Measurements from ENCODE around the gene CENATAC. TPM values are rescaled to one million over a fixed set of nuclear protein-coding genes. Genes with fewer than 3 reads are reported as not detected.
"Not testable (repeated sequence)": the region's sequence is repeated elsewhere in the genome, so short reads cannot be mapped to it uniquely, and the experiment has no call there.

CENATAC gene
- total RNA-seq (15.2 and 21.5 TPM in 2 replicates), polyA plus RNA-seq (10.1 and 11.0 TPM in 2 replicates), polyA minus RNA-seq (ENCODE audit: low replicate concordance) (0.56 and 4.7 TPM in 2 replicates)
- polyA plus RNA-seq (2012), result 6.5 and 6.6 TPM in 2 replicates

DNA sequence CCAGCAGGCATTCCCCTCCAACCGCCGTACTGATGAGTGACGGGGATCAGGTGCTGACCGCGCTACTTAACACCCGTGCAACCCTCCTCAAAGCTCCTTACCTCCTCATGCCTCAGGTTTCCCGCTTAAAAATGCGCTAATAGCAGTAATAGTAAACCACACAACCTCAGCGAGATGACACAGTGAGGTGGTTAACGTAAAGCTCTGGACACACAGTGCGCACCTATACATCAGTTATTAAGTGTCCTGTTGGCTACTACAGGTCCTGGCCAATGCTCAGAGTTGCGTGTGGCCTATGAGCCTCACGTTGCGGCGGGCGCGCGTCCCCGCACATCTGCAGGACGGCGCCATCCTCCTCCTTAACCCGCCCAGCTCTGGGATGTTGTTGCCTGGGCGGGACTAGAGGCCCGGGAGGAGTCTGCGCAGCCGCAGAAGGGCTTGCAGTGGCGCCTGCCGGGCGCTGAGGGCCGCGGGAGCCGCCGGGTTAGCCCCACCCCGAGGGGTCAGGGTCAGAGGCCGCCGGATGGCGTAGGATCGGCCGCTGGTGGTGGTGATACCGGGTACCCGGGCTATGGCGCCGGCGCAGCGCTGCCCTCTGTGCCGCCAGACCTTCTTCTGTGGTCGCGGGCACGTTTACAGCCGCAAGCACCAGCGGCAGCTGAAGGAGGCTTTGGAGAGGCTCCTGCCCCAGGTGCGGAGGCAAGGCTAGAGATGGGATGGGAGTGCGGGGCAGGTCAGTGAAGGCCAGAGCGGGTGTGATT, at the start of gene CENATAC:
CENATAC (plus strand) TSS at position 512 of the 761 bp plus-strand sequence; CDS start at position 572, 60 bp downstream.
- Histone ChIP-seq H3K79me2 (ENCODE audit: control insufficient read depth, insufficient read depth, low read length) (peaks cover 15% of the 10 kb centered on the region), H2AFZ (ENCODE audit: low read length) (peak within 1 kb of the TSS; percentile 99), H3K9me3 (ENCODE audit: control insufficient read depth, insufficient read depth, low read depth, low read length) (no peaks in the 10 kb centered on the region), H3K27ac (ENCODE audit: insufficient read depth, low read length) (peak within 1 kb of the TSS; percentile 87), H3K27me3 (ENCODE audit: control insufficient read depth, insufficient read depth, low read length) (no peaks in the 10 kb centered on the region), H3K4me2 (ENCODE audit: extremely low read depth, insufficient read depth, low read length) (peak within 1 kb of the TSS; percentile 95), H3K4me1 (ENCODE audit: control insufficient read depth, extremely low read depth, insufficient read depth, low read length) (no peaks in the 10 kb centered on the region), H3K9ac (ENCODE audit: insufficient read depth, low read length) (peak within 1 kb of the TSS; percentile 88), H3K36me3 (ENCODE audit: control insufficient read depth, insufficient read depth, low read length) (no peaks in the 10 kb centered on the region), H4K20me1 (ENCODE audit: control insufficient read depth, extremely low read depth, insufficient read depth, low read length) (no peaks in the 10 kb centered on the region), H3K4me3 (replicated peaks in 1 of 4; ENCODE audit: control extremely low read depth in 1 of 4, insufficient read depth in 1 of 4, low read depth in 3 of 4, low read length in 4 of 4) (peak within 1 kb of the TSS; percentile 73 to 97 (median 87))
- peak; percentile 74 to 89 for DNase-seq (ENCODE audit: low read depth in 2 of 2)
- TF ChIP-seq, protein P1, sequence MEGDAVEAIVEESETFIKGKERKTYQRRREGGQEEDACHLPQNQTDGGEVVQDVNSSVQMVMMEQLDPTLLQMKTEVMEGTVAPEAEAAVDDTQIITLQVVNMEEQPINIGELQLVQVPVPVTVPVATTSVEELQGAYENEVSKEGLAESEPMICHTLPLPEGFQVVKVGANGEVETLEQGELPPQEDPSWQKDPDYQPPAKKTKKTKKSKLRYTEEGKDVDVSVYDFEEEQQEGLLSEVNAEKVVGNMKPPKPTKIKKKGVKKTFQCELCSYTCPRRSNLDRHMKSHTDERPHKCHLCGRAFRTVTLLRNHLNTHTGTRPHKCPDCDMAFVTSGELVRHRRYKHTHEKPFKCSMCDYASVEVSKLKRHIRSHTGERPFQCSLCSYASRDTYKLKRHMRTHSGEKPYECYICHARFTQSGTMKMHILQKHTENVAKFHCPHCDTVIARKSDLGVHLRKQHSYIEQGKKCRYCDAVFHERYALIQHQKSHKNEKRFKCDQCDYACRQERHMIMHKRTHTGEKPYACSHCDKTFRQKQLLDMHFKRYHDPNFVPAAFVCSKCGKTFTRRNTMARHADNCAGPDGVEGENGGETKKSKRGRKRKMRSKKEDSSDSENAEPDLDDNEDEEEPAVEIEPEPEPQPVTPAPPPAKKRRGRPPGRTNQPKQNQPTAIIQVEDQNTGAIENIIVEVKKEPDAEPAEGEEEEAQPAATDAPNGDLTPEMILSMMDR (conservative IDR thresholded peaks at IDR 0.05 in 1 of 2, IDR thresholded peaks at IDR 0.05 in 1 of 2; ENCODE audit: low read depth in 1 of 2, low read length in 2 of 2), result no peak
- no peak for TF ChIP-seq EZH2 (IDR thresholded peaks at IDR 0.05; ENCODE audit: low read length, missing control alignments)

DNA sequence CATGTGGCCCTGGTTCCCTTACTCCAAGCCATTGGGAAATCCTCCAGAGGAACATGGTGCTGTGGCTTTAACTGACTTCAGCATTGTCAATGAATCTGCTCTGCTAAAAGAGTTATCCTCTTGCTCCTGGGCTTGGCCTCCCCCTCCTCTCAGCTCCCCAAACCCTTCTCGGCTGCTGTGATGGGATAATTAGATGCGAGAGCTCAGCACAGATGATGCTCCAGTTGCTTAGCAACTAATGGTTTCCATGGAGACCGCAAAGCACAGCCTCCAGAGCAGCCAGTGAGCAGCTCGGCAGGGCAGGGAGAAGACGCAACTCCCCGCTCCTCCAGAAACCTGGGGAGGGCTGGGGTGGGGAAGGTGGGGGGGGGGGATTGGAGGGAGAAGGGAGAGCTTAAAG, 44.7 kb upstream of the CENATAC start:
- no peaks in the 10 kb centered on the region for H3K9me3 ChIP-seq (ENCODE audit: control insufficient read depth, insufficient read depth, low read depth, low read length)
- no peaks in the 10 kb centered on the region for H3K36me3 ChIP-seq (ENCODE audit: control insufficient read depth, insufficient read depth, low read length)
- no peaks in the 10 kb centered on the region for H4K20me1 ChIP-seq (ENCODE audit: control insufficient read depth, extremely low read depth, insufficient read depth, low read length)
- peaks cover 16% of the 10 kb centered on the region for H3K27me3 ChIP-seq (ENCODE audit: control insufficient read depth, insufficient read depth, low read length)
- no peak overlapping the region for H3K4me3 ChIP-seq (replicated peaks in 1 of 4; ENCODE audit: control extremely low read depth in 1 of 4, insufficient read depth in 1 of 4, low read depth in 3 of 4, low read length in 4 of 4)
- H3K4me2 ChIP-seq (ENCODE audit: extremely low read depth, insufficient read depth, low read length), result no peak overlapping the region
- no peak overlapping the region for H3K9ac ChIP-seq (ENCODE audit: insufficient read depth, low read length)
- TF ChIP-seq, protein P1 (conservative IDR thresholded peaks at IDR 0.05 in 1 of 2, IDR thresholded peaks at IDR 0.05 in 1 of 2; ENCODE audit: low read depth in 1 of 2, low read length in 2 of 2), result no peak
- no peak overlapping the region for H2AFZ ChIP-seq (ENCODE audit: low read length)
- no peaks in the 10 kb centered on the region for H3K79me2 ChIP-seq (ENCODE audit: control insufficient read depth, insufficient read depth, low read length)
- no peak overlapping the region for H3K27ac ChIP-seq (ENCODE audit: insufficient read depth, low read length)
- peak; percentile 23 to 45 for DNase-seq (ENCODE audit: low read depth in 2 of 2)
- H3K4me1 ChIP-seq (ENCODE audit: control insufficient read depth, extremely low read depth, insufficient read depth, low read length), result no peaks in the 10 kb centered on the region

GRCh38 chr11:118953976-118954375, 44.0 kb upstream of the CENATAC start:
- H3K27me3 ChIP-seq (ENCODE audit: control insufficient read depth, insufficient read depth, low read length), result peaks cover 15% of the 10 kb centered on the region
- H3K4me1 ChIP-seq (ENCODE audit: control insufficient read depth, extremely low read depth, insufficient read depth, low read length); H3K36me3 ChIP-seq (ENCODE audit: control insufficient read depth, insufficient read depth, low read length); H4K20me1 ChIP-seq (ENCODE audit: control insufficient read depth, extremely low read depth, insufficient read depth, low read length); DNase-seq (ENCODE audit: low read depth in 2 of 2); H3K79me2 ChIP-seq (ENCODE audit: control insufficient read depth, insufficient read depth, low read length); H3K9ac ChIP-seq (ENCODE audit: insufficient read depth, low read length); H3K27ac ChIP-seq (ENCODE audit: insufficient read depth, low read length); H3K4me3 ChIP-seq (replicated peaks in 1 of 4; ENCODE audit: control extremely low read depth in 1 of 4, insufficient read depth in 1 of 4, low read depth in 3 of 4, low read length in 4 of 4); H2AFZ ChIP-seq (ENCODE audit: low read length); H3K4me2 ChIP-seq (ENCODE audit: extremely low read depth, insufficient read depth, low read length); H3K9me3 ChIP-seq (ENCODE audit: control insufficient read depth, insufficient read depth, low read depth, low read length): not testable (repeated sequence)
